Hematopoietic multipotent progenitor cell treated with erythropoietin and hydrocortisone succinate and interleukin-3 and kit ligand, for 8 days (in vitro differentiated cells): ENCODE results near the gene MYO19.
"Not testable (repeated sequence)": the region's sequence is repeated elsewhere in the genome, so short reads cannot be mapped to it uniquely, and the experiment has no call there.

Source experiments
- DNase-seq: peaks from one replicate; pipeline ENCODE4 v3.0.0-alpha.2; 2015

Gene MYO19

DNA sequence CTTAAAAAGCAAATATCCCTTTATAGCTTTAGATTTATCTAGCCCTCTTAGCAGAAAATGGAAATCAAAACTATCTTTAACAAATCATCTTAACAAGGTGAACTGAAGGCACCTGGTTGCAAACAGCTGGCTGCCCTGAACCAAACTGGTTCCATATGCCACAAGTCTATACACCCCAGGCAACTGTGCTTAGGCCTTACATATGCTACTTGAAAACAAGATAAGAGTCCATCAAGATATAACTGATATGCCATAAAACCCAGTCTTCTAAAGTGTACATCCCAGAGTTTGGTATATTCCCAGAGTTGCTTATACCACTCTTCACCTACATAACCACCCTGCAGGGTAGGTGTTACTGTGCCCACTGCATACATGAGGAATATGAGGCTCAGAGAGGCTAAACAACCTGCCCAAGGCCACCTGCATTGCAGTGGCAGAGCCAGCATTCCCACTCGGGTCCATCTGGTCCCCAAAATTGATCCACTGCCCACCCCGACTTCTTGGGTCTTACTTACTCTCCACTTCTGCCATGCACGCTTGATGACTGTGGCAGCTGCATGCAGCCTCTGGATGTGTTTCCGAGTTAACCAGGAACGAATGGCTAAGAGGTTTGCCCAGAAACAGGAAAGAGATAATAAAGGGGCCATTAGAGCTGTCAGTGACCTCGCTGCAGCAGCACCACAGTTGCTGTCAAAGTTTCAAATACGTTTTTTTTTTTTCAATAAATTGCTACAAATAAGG is 35.9 kb downstream of the MYO19 start:
- no peak for DNase-seq

GRCh38 chr17:36498155-36498554 is 36.5 kb downstream of the MYO19 start:
- DNase-seq: no peak

DNA sequence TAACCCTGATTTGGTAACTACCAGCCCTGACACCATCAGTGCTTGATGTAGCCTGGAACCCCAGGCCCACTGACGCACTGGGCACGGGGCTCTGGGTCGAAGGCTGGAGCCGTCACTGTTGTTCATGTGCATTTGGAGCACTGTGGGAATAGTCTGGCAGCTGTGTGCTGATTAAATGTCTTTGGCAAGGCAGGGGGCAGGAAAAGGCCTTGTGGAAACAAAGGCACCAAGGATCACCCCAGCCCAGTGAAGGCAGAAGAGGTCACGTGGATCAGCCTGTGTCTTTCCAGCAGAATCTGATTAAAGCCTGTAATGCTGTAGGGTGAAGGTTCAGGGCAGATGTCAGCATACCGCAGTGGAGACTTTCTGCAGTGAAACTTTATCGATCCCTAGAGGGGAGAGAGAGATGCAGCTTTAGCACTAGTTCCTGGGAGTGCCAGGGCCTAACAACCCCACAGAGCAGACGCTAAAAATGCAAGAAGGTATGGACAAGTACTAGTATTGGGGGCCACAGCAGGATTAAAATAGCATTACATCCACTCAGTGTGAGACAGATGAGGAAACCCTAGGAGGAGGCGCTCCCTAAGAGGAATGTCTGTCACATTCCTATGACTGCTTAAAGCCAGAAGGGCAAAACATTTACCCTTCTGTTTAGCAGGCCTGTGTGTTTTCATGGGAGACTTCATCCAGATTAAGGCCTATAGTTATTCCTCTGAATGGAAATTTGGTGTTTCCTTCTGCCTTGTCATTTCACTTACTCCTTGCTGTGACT is 38.5 kb downstream of the MYO19 start:
- no peak for DNase-seq

GRCh38 chr17:36495076-36495578 is 39.5 kb downstream of the MYO19 start:
- no peak for DNase-seq

DNA sequence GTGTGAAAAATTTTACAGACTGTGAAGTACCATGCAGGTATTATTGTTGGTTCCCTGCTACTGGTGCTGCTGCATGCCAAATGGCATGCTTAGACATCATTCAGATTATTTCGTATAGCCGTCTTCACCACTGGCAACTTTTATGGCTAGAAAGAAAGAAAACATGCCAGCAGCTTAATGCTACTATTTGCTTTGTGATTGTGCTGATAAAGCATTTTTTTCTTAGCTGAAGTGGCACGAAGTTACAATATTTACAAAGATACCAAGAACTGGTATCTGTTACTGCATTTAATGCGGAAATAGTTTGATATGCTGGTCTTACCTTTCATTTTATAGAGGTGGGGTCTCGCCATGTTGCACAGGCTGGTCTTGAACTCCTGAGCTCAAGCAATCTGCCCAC is 40.0 kb downstream of the MYO19 start:
- no peak for DNase-seq

DNA sequence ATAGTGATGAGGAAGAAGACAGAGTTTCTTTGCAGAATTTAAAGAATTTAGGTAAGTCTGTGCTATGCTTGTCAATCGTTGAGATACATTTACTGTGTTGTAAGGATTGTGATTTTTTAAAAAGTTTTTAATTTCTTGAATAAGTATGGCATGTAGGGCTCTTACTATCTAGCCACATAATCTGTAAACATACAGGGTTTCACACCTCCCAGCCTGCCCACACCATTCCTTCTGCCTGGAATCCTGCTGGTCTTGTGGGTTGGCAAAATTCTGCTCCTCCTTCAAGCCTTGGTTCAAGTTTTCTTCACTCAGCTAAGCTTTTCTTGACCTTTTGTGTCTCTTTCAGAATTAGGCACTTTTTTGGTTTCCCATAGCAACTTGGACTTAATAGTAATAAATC is 40.7 kb downstream of the MYO19 start:
- no peak for DNase-seq

DNA sequence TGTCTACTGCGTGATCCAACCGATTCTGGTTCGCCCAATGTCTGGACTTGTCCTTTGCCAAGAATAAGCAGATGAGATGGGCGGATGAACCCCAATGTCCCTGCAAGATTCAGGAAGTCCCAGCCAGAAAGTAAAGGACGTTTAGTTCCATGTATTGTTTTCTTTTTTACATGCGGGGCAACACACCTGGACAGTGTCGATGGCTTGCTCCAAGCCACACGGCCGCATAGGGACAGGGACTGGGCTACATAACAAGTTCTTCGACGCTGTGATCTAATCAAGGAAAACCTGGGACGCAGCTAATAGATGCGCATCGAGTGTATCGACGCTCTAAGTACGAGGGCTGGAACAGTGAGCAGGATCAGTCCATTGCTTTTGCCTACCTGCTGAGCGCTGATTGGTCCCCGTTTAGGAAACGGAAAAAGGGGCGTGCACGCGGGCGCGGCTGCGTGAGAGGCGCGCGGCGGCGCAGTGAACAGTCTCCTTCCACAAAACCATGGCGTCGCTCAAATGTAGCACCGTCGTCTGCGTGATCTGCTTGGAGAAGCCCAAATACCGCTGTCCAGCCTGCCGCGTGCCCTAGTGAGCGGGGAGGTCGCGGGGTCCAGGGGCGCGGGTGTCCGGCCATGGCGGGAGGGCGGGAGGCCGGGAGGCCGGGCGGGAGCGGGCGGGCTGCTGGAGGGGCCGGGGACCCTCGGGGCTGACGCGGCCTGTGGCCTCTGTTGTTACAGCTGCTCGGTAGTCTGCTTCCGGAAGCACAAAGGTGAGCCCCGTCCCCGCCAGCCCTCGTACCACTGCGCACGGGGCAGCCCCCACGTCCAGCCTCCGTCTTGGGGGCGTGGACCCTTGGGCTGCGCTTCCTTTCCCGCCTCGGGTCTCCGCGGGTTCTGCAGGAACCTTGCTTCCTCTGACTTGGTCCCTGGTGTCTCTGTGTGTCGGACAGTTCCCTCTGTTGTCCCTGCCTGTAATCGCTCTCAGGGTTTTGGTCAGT is 48.2 kb downstream of the MYO19 start, which contains the start of gene ZNHIT3:
TSS of gene ZNHIT3 (plus strand) at position 478 of the 991 bp plus-strand sequence. CDS start at position 497, 19 bp downstream.
- DNase-seq: peak; percentile 97

DNA sequence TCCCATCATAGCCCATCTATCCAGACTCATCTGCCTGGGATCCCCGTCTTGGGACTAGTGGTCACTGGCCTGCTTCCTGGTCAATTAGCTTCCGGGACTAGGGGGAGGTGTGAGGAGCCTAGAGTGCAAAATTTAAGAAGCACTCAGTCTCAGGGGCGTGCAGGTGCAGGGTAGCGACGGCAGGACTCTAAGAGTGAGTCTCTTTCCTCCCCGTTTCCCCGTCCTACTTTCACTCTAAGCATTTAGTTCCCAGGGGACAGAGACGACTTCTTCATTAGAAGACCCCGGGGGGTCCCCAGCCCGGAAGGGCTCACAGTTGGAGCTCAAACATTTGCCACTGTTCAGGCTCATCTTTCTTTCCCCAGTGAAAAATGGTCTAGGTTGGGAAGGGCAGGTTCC is 48.9 kb downstream of the MYO19 start:
- no peak for DNase-seq

GRCh38 chr17:36485027-36485426 is 49.6 kb downstream of the MYO19 start:
- no peak for DNase-seq

DNA sequence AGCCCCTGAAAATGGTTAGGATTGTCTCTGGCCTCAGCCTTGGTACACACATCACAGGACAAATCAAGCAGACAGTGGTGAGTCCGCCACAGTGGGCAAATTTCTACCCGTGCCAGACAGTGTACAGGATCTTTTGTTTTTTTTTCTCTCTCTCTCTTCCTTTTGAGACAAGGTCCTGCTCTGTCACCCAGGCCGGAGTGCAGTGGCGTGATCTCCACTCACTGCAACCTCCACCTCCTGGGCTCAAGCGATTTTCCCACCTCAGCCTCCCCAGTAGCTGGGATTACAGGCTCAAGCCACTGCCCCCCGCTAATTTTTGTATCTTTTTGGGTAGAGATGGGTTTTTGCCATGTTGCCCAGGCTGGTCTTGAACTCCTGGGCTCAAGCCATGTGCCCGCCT is 50.6 kb downstream of the MYO19 start:
- not testable (repeated sequence) for DNase-seq

DNA sequence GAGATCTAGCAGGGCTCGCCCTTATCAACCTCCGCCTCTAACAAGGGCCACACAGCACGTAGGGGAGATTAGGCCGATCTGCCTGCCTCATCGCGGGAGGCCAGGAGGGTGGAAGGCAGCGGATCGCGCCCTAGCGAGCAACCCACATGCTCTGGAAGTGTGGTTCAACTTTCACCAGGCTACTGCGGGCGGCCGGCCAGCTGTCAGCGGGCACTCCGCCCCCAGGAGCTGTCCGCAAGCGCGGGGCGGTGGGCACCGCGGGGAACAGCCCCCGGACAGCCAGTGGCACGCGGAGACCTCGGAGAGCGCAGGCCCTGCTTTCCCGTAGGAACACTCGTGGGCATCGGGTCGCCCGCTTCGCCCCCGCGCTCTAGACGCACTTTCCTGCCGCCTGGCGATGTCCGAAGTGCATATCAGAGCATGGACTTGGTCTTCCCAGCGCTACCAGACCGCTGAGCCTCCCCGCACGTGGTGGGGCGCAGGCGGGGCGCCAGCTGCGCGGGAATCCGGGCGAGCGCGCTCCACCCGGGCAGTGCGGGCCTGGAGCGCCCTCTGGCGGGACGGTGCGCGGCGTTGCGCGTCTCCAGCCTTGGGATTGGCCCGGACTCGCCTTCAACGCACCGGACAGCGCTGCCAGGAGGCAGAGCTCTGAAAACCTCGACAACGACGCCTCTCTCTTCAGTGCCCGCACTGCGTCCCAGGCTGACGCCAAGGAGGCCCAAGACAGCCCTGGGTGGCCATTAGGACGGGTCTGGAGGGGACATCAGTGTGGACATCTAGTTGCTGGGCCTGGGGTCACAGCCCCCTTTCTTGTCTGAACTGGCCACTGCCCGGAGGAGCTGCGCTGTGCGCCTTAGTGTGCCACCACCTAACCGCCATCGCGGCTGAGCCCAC is 51.8 kb downstream of the MYO19 start:
- DNase-seq: peak; percentile 90

DNA sequence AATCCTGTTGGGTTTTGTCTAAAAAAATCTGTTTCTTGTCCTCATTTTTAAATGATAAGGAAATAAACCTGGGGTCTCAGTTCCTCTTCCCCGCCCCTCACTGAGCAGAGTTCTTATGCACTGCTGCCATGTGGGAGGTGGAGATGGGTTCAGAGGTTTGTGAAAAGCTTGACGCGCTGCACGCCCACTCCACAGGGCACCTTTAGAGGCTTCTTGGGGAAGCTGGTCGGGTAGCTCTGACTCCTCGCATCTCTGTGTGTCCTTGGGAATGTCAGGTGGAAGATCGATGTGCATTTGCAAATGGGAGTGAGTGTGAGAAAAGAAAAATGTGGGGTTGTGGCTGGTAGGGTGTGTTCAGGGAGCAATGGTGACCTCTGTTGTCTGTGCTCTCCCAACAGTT is 52.8 kb downstream of the MYO19 start:
- no peak for DNase-seq

GRCh38 chr17:36475346-36475970 is 59.2 kb downstream of the MYO19 start:
- no peak for DNase-seq

GRCh38 chr17:36474571-36474970 is 60.1 kb downstream of the MYO19 start:
- DNase-seq: no peak

DNA sequence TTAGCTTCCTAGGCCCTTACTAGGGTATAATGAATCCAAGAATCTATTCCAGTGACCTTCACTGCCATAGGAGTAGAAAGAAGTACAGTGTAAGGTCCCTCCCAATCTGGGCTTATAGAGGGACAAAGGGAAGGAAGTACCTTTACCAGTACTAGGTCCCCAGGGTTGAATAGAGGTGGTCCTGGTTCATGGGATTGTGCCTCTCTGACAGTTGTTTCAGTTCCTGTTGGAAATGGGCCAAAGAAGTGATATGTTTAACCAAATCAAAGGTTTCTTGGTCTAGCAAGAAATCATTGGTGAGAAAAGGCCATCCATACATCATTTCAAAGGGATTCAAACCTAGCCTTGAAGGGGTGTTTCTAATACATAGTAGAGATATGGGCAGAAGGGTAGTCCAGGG is 64.2 kb downstream of the MYO19 start:
- no peak for DNase-seq

DNA sequence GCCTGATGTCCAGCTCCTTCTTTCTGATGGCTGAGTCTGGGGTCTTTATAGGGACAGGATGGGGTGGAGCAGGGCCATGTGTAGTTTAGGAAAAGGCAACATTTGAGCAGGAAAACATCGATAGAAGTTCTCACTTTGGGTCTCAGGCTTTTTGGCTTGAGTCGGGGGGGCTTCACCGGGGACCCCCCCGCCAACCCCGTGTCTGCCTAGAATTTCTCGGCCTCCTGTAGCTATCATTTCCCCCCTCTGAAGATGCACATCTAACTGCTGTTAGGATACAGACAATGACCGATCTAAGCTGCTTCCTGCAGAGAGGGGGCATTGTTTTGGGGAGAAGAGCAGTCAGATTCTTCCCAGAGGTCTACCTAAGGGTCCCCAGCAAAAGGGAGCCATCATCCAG is 64.9 kb downstream of the MYO19 start:
- DNase-seq: no peak

DNA sequence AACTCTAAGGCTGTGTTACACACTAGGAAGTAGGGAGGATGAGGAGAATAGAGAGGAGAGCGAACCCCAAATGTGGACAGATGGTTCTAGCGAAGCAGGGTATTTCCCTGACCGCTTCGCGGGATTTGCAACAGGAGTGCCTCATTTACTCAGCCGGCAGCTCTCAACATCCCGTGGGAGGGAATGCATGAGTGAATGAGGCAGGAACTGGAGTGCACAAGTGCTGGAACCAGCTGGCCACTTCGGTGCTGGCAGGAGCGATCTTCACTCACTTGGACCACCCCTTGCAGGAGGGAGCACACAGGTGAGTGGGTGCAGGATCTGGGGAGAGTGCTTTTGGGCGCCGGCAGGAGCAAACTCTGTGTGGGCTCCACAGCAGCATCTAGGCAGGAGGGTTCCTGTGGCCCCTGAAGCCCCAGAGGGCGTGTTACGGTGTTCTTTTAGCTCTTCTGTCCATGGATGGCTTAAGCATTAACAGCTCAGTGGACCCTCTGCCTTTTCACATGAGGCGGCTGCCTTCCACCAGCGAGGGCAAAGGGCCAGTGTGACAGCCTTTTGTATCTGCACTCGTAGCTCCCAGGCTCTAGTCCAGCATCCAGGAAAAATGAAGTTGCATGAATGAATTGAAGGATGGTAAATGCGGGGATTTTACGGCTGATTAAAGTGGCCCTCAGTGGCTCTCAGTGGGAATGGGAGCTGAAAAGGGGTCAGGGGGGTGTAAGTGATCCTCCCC is 65.6 kb downstream of the MYO19 start:
- no peak for DNase-seq

- no peak for DNase-seq
These were observed 69.9 kb downstream of the MYO19 start for GRCh38 chr17:36464765-36465088.

- peak; percentile 82 for DNase-seq
These were observed 70.5 kb downstream of the MYO19 start for GRCh38 chr17:36463916-36464764.
